ENCODE data around the gene DHX30.

GRCh38 chr3:47891613-47892005, 88.7 kb downstream of the DHX30 start:
- no peak for TF ChIP-seq CTCF (IDR thresholded peaks at IDR 0.05)
- no peak for TF ChIP-seq EP300 (IDR thresholded peaks at IDR 0.05)
- TF ChIP-seq POLR2AphosphoS5 (IDR thresholded peaks at IDR 0.05) = no peak
- TF ChIP-seq POLR2A (IDR thresholded peaks at IDR 0.05) = no peak

Measured in upper lobe of left lung (tissue), 4 donors.